K562 (cell line): ENCODE measurements around the gene CDCP2. TPM values are rescaled to one million over a fixed set of nuclear protein-coding genes. Genes with fewer than 3 reads are reported as not detected.
A peak's percentile ranks its signal among the peaks of the same experiment; 100 is the strongest.

Experiments
- ATAC-seq: fragments of 200-7000 bp; cut with Tn5 transposase; 3 replicates; pipeline ENCODE4 v1.9.1; 2020; ENCODE audit warnings: moderate library complexity
- BruUV-seq: library from RNA; stranded (reverse); fragments of 400-500 nt; replicated peaks from 2 replicates; lab custom pipeline; 2021; lab: Mats Ljungman, UMichigan
- CTCF ChIA-PET: fragments of 300-600 bp; formaldehyde crosslinking; extraction: SDS; loops from one replicate; lab custom pipeline; 2021; ENCODE audit warnings: low intra/inter-chr PET ratio; lab: Yijun Ruan, JAX
- POLR2A ChIA-PET: fragments of 300-600, 350-650 bp; sonication (Branson Sonifier 250); formaldehyde crosslinking; extraction: SDS; loops from one replicate; lab custom pipeline; 2021; ENCODE audit warnings: antibody characterized with exemption, inconsistent platforms; lab: Yijun Ruan, JAX
- DNase-seq, 4 experiments: peaks; one replicate each; pipeline versions ENCODE4 v3.0.0 to v3.0.0-alpha.2; 2011 to 2018; ENCODE audit warnings: low spot score in 3 of 4, mixed read lengths in 3 of 4; ENCODE audit errors: extremely low read depth in 1 of 4
- FAIRE-seq: peaks from 2 replicates; lab custom pipeline; 2011; peaks lifted over from hg19 to GRCh38; lab: Jason Lieb, UNC
- H2AFZ ChIP-seq: 2 replicates; pipeline ENCODE4 v1.6.0; 2011; ENCODE audit warnings: low read depth, low read length, control low read depth, inconsistent platforms
- H3K27ac ChIP-seq: fragments of 200-600 bp; 3 replicates; pipeline ENCODE4 v1.8.0; 2011; ENCODE audit warnings: low read depth, mild to moderate bottlenecking, control low read depth, inconsistent platforms, low read length, moderate library complexity, mixed read lengths; ENCODE audit errors: extremely low read depth
- H3K27me3 ChIP-seq, 2 experiments: fragments of 300-600 bp in 1 of 2; 2 replicates in 1 of 2; 3 replicates in 1 of 2; pipeline versions ENCODE4 v1.6.0 to v1.8.0; 2011; ENCODE audit warnings: inconsistent platforms in 2 of 2, low read length in 2 of 2, mild to moderate bottlenecking in 1 of 2, mixed read lengths in 1 of 2, moderate library complexity in 1 of 2; ENCODE audit not compliant: control insufficient read depth in 2 of 2, insufficient read depth in 2 of 2
- H3K36me3 ChIP-seq: fragments of 300-600 bp; 3 replicates; pipeline ENCODE4 v1.8.0; 2011; ENCODE audit warnings: mild to moderate bottlenecking, low read length, inconsistent platforms; ENCODE audit not compliant: control insufficient read depth, insufficient read depth
- H3K4me1 ChIP-seq, 2 experiments: fragments of 200-600 bp in 1 of 2; replicated peaks in 1 of 2; 2 replicates in 1 of 2; 3 replicates in 1 of 2; pipeline versions ENCODE4 v1.5.1 to v1.8.0; 2011; ENCODE audit warnings: inconsistent platforms in 2 of 2, low read length in 2 of 2, mild to moderate bottlenecking in 1 of 2, mixed read lengths in 1 of 2, moderate library complexity in 1 of 2; ENCODE audit not compliant: control insufficient read depth in 2 of 2, insufficient read depth in 2 of 2
- H3K4me2 ChIP-seq: 2 replicates; pipeline ENCODE4 v1.6.1; 2011; ENCODE audit warnings: low read length, control low read depth, inconsistent platforms, mixed read lengths; ENCODE audit not compliant: insufficient read depth
- H3K4me3 ChIP-seq: fragments of 200-600 bp; sonication (generic), shearing (Covaris generic); 2 replicates; pipeline ENCODE4 v1.5.1; 2016; ENCODE audit warnings: control low read depth, inconsistent platforms
- H3K79me2 ChIP-seq: fragments of 200-600 bp; 3 replicates; pipeline ENCODE4 v1.8.0; 2011; ENCODE audit warnings: low read length, inconsistent platforms; ENCODE audit not compliant: control insufficient read depth, insufficient read depth
- H3K9ac ChIP-seq, 2 experiments: 2 replicates each; pipeline versions ENCODE4 v1.6.0 to v1.6.1; 2011; ENCODE audit warnings: low read depth in 2 of 2, low read length in 2 of 2, control low read depth in 1 of 2, inconsistent platforms in 1 of 2, mild to moderate bottlenecking in 1 of 2, mixed read lengths in 1 of 2; ENCODE audit not compliant: insufficient read depth in 1 of 2
- H3K9me1 ChIP-seq: one replicate; pipeline ENCODE4 v1.6.0; 2011; ENCODE audit warnings: inconsistent platforms, mild to moderate bottlenecking, low read length, moderate library complexity; ENCODE audit not compliant: control insufficient read depth, insufficient read depth
- H3K9me3 ChIP-seq: replicated peaks from 2 replicates; pipeline ENCODE4 v1.5.1; 2011; ENCODE audit warnings: low read depth, low read length, inconsistent platforms; ENCODE audit not compliant: control insufficient read depth, insufficient read depth
- H4K20me1 ChIP-seq: replicated peaks from 2 replicates; pipeline ENCODE4 v1.6.1; 2011; ENCODE audit warnings: low read length, inconsistent platforms, mixed read lengths; ENCODE audit not compliant: control insufficient read depth, insufficient read depth
- BCL6 ChIP-seq: fragments of 250-450 bp; sonication (Bioruptor Pico); IDR thresholded peaks from 2 replicates; pipeline ENCODE4 v1.4.0; 2020
- E2F6 ChIP-seq, 2 experiments: IDR thresholded peaks; 2 replicates each; pipeline ENCODE4 v1.6.1; 2011; ENCODE audit warnings: borderline replicate concordance in 1 of 2, control low read depth in 1 of 2, low read depth in 1 of 2, low read length in 1 of 2, mild to moderate bottlenecking in 1 of 2, mixed read lengths in 1 of 2, moderate library complexity in 1 of 2; ENCODE audit not compliant: insufficient read depth in 1 of 2, insufficient read length in 1 of 2, poor library complexity in 1 of 2, severe bottlenecking in 1 of 2; ENCODE audit errors: extremely low read depth in 1 of 2
- FOXM1 ChIP-seq, 2 experiments: fragments of 450-650 bp in 1 of 2; sonication (generic) in 1 of 2; formaldehyde crosslinking in 1 of 2; IDR thresholded peaks; 2 replicates each; pipeline versions ENCODE4 v1.6.1 to v1.9.0; 2017 to 2022; ENCODE audit warnings: low read depth in 2 of 2, mild to moderate bottlenecking in 2 of 2, missing genetic modification reagents in 1 of 2, moderate library complexity in 1 of 2
- HNRNPH1 ChIP-seq: fragments of 200-400 bp; formaldehyde crosslinking; optimal IDR thresholded peaks from 2 replicates; pipeline ENCODE3; 2017; ENCODE audit warnings: low read depth, mild to moderate bottlenecking, low read length, moderate library complexity
- IRF1 ChIP-seq: sonication (generic); formaldehyde crosslinking; IDR thresholded peaks from 2 replicates; pipeline ENCODE4 v1.8.0; 2022; ENCODE audit warnings: missing genetic modification reagents, mild to moderate bottlenecking, borderline replicate concordance
- KDM5B ChIP-seq: fragments of 200-600 bp; sonication (generic); IDR thresholded peaks from 2 replicates; pipeline ENCODE4 v1.6.1; 2012; ENCODE audit warnings: low read depth, mild to moderate bottlenecking, moderate library complexity, low read length, control low read depth, inconsistent platforms; ENCODE audit not compliant: insufficient replicate concordance
- LEF1 ChIP-seq: fragments of 450-650 bp; IDR thresholded peaks from 2 replicates; pipeline ENCODE4 v1.6.1; 2016; ENCODE audit warnings: mild to moderate bottlenecking
- PRDM10 ChIP-seq: fragments of 450-650 bp; IDR thresholded peaks from 2 replicates; pipeline ENCODE4 v1.6.1; 2018; ENCODE audit not compliant: partially characterized antibody
- RFX1 ChIP-seq: fragments of 450-650 bp; IDR thresholded peaks from 2 replicates; pipeline ENCODE4 v1.6.1; 2016; ENCODE audit warnings: mild to moderate bottlenecking, moderate library complexity
- SNRNP70 ChIP-seq: fragments of 200-400 bp; formaldehyde crosslinking; optimal IDR thresholded peaks from 2 replicates; pipeline ENCODE3; 2017; ENCODE audit warnings: low read depth, low read length
- STAG1 ChIP-seq: sonication (generic); formaldehyde crosslinking; IDR thresholded peaks from 2 replicates; pipeline ENCODE4 v1.5.0; 2020; ENCODE audit warnings: missing genetic modification reagents, borderline replicate concordance
- ZNF212 ChIP-seq: fragments of 450-650 bp; formaldehyde crosslinking; IDR thresholded peaks from 2 replicates; pipeline ENCODE4 v1.4.0; 2020; ENCODE audit warnings: mild to moderate bottlenecking
- ZNF280B ChIP-seq: fragments of 250-450 bp; sonication (Bioruptor Pico); IDR thresholded peaks from 2 replicates; pipeline ENCODE4 v1.5.1; 2021; ENCODE audit warnings: mild to moderate bottlenecking
- WGBS: fragments of 100-300 bp; shearing (Covaris generic); methylation state at CpG from one replicate; pipeline ENCODE4 v1.1.6; 2016; ENCODE audit warnings: low coverage, mixed read lengths; ENCODE audit not compliant: insufficient coverage; ENCODE audit errors: missing lambda C conversion rate; 5-methylcytosine and 5-hydroxymethylcytosine counted together
- in situ Hi-C: fragments of 300-500 bp; cut with MboI; formaldehyde crosslinking; loops from 4 replicates; pipeline ENCODE4 v1.15.0; 2018; ENCODE audit warnings: inconsistent platforms, mixed read lengths
- intact Hi-C: fragments of 100-400 bp; cut with micrococcal nuclease; formaldehyde crosslinking; loops from 2 replicates; pipeline ENCODE4 v1.14.2; 2022
- polyA plus RNA-seq, 8 experiments: library from polyadenylated mRNA; depleted of rRNA in 4 of 8; stranded (reverse) in 5 of 8; unstranded in 3 of 8; fragments of >200 nt; fragmentation: Nextera tagmentation in 2 of 8; fragmentation: Illumina TruSeq in 1 of 8; extraction: Ambion mirVana in 2 of 8; extraction: Trizol in 1 of 8; gene quantifications; 2 replicates each; pipeline versions ENCODE4 v1.2.1 to v1.2.3, GENCODE V29; 2011 to 2014; ENCODE audit warnings: inconsistent platforms in 1 of 8, missing spikeins in 1 of 8
- total RNA-seq, 7 experiments: library from RNA; depleted of rRNA in 6 of 7; stranded (reverse); fragments of >200 nt in 6 of 7; fragmentation: Illumina TruSeq in 2 of 7; extraction: Trizol in 2 of 7; gene quantifications; 2 replicates each; pipeline versions ENCODE4 v1.2.1 to v1.2.3, GENCODE V29; 2011 to 2021; ENCODE audit warnings: low replicate concordance in 1 of 7

Gene CDCP2
- total and polyA plus RNA-seq, 9 of the 15 experiments (the other 6 are each of a cell fraction or from before 2014, with no cell fraction given) = not detected

GRCh38 chr1:54174106-54174505 lies 21.3 kb upstream of the CDCP2 start (continued):
- TF ChIP-seq KDM5B (no peak), STAG1 (no peak), HNRNPH1 (no peak), FOXM1 (IDR thresholded peaks at IDR 0.05; ENCODE audit: low read depth) (no peak), FOXM1 (CRISPR knock-in tag; IDR thresholded peaks at IDR 0.05; ENCODE audit: low read depth) (no peak), IRF1 (CRISPR knock-in tag) (no peak), LEF1 (no peak), E2F6 (IDR thresholded peaks at IDR 0.05; ENCODE audit: borderline replicate concordance in 1 of 2, extremely low read depth in 1 of 2, insufficient read depth in 1 of 2, insufficient read length in 1 of 2, low read depth in 1 of 2, low read length in 1 of 2, poor library complexity in 1 of 2, severe bottlenecking in 1 of 2) (no peak)

- Histone ChIP-seq H3K9ac (0 out of 4 replicates have a peak overlapping the region, but pooled peaks of 1 of the 2 experiments have one; percentile 29), H3K79me2 (no peaks in the 10 kb centered on the region), H3K9me3 (no peaks in the 10 kb centered on the region), H3K9me1 (no peaks in the 10 kb centered on the region), H3K27ac (no peak overlapping the region), H2AFZ (no peak overlapping the region), H3K4me2 (no peak overlapping the region), H3K36me3 (peaks cover 10% of the 10 kb centered on the region; the same call in 1 of the 3 replicates), H4K20me1 (no peaks in the 10 kb centered on the region), H3K27me3 (no peaks in the 10 kb centered on the region), H3K4me1 (no peaks in the 10 kb centered on the region; a peak in 1 of 5 replicates), H3K4me3 (no peak overlapping the region)
- WGBS = 59% methylated on average over 9 of the region's 9 CpGs
- intact Hi-C loops (no loop called here), in situ Hi-C loops (no loop called here)
- no TSS peak for BruUV-seq
- DNase-seq = no peak
- CTCF ChIA-PET = no interaction called here
- ATAC-seq = no peak
- no peak for FAIRE-seq
- POLR2A ChIA-PET = interaction anchor here (0.6 to 3.4 kb wide), 5 partner anchors 11 to 479 kb away, joined by 3 to 15 read pairs (median 3); partner anchors contain the start of gene CDCP2
- no peak for TF ChIP-seq ZNF212 (CRISPR knock-in tag)
- no peak for TF ChIP-seq SNRNP70
- TF ChIP-seq PRDM10 = no peak
- no peak for TF ChIP-seq FOXM1 (IDR thresholded peaks at IDR 0.05; ENCODE audit: low read depth)
- no peak for TF ChIP-seq FOXM1 (CRISPR knock-in tag; IDR thresholded peaks at IDR 0.05; ENCODE audit: low read depth)
- TF ChIP-seq RFX1 = peak; percentile 68
- TF ChIP-seq ZNF280B (CRISPR knock-in tag) = no peak
- no peak for TF ChIP-seq BCL6
Observed at GRCh38 chr1:54173681-54174080, 20.9 kb upstream of the CDCP2 start.
